HG03103 (cell line): ENCODE data around the gene GABBR2.
A peak's percentile ranks its signal among the peaks of the same experiment; 100 is the strongest.

Source experiments
- ATAC-seq: cut with Tn5 transposase; IDR thresholded peaks from one replicate; pipeline ENCODE4 v1.9.1; 2021; ENCODE audit warnings: low read depth; ENCODE audit not compliant: unreplicated experiment

The GABBR2 gene

GRCh38 chr9:98724810-98725530, 16.2 kb upstream of the GABBR2 start:
- ATAC-seq, result no peak

- ATAC-seq, result no peak
Observed at GRCh38 chr9:98721643-98722042, 12.9 kb upstream of the GABBR2 start.

DNA sequence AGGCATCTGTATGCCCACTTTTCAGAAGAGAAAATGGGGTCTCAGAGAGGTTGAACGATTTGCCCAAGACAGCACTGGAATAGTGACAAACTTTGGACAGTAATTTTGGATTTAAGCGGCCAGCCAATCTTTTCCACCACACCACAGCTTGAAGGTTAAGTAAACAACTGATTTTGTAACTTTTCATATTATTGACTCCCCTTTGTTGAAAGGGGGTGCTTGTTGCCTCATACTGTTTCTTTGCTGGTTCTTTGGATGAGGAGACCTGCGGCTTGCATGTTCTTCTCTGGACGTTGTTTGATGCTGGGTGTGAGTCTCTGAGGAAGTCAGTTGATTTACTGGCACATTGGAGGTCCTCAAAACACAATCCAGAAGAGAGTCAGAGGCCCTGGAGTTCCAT, 11.7 kb upstream of the GABBR2 start:
- ATAC-seq, result no peak

GRCh38 chr9:98719055-98719454, 10.3 kb upstream of the GABBR2 start:
- ATAC-seq, result no peak

GRCh38 chr9:98714833-98715232, 6.1 kb upstream of the GABBR2 start:
- ATAC-seq, result no peak

GRCh38 chr9:98712987-98713386, 4.3 kb upstream of the GABBR2 start:
- ATAC-seq, result no peak

GRCh38 chr9:98709968-98710965, 1.5 kb upstream of the GABBR2 start:
- ATAC-seq, result no peak

DNA sequence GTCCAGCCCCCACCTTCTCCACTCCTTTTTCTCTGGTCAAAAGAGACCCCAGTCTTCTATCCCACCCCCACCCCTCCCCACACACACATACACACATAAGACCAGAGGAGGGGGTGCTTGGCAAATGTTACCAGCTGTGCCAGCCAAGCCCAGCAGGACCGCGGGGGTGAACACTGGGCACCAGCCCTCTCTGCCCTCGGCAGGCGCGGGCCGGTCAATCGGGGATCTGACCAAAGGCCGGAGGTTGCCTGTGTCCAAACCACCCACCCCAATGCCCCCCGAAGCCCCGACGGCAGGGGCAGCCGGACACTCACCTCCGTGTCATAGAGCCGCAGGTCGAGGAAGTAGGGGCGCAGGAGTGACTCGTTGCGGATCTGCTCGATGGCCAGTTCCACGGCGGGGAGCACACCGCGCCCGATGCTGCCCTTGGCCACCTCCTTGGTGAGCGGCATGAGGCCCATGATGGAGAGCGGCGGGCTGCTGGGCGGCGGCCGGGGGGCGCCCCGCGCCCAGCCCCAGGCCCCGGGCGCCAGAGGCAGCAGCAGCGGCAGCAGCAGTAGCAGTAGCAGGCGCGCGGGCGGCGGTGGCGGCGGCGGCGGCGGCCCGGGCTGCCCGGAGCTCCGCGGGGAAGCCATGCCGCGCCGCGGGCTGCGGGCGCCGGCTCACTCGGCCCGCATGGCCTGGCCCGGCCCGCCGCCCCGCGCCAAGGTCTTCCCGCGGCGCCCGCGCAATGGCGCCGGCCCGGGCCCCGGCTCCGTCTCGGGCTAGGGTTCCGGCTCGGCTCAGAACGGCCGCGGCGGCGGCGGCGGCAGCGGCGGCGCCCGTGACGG, 417 bp downstream of the GABBR2 start:
- ATAC-seq, result no peak

- peak; percentile 55 for ATAC-seq
Observed at GRCh38 chr9:98707166-98708102, 1.3 kb downstream of the GABBR2 start.

- ATAC-seq, result no peak
Observed at GRCh38 chr9:98706651-98707165, 2.0 kb downstream of the GABBR2 start.

GRCh38 chr9:98702835-98703380, 5.8 kb downstream of the GABBR2 start:
- no peak for ATAC-seq

GRCh38 chr9:98702340-98702739, 6.4 kb downstream of the GABBR2 start:
- ATAC-seq, result no peak

GRCh38 chr9:98701576-98701975, 7.2 kb downstream of the GABBR2 start:
- ATAC-seq, result no peak

GRCh38 chr9:98700801-98701200, 7.9 kb downstream of the GABBR2 start:
- ATAC-seq, result no peak

GRCh38 chr9:98698856-98699255, 9.9 kb downstream of the GABBR2 start:
- no peak for ATAC-seq

DNA sequence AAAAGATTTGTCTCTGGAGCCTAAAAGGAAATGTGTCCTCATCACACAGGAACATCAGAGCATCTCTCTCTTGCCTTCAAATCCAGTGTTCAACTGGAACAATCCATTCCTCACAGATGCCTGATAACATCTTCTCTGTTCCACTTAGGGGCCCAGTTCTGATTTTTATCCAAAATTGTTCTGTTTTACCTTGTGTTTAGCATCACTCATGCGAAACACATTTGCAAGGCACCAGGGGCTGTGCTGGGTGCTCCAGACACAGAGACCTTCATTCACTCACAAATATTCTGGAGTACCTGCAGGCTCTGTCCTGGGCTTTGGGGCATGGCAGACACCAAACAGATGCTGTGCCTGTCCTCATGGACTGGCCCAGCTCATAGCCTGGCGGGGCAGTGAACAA, 13.8 kb downstream of the GABBR2 start:
- ATAC-seq, result no peak

GRCh38 chr9:98692392-98692791, 16.3 kb downstream of the GABBR2 start:
- ATAC-seq, result no peak

DNA sequence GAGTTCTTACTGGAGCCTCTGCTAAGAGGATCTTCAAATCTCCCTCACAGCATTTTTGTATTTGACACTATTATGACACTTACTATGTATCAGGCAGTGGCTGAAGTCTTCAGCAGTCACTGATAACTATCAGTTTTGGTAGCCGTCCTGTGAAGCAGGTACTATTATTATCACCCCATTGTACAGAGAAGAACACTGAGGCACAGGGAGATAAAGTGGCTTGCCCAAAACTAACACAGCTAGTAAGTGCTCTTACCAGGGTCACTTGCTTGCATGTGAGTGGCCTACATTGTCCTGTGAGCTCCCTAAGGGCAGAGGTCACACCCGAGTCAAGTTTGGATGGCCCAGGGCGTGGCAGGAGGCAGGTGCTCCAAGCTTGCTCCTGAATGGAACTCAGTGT, 16.8 kb downstream of the GABBR2 start:
- ATAC-seq, result no peak

GRCh38 chr9:98690686-98691085, 18.0 kb downstream of the GABBR2 start:
- ATAC-seq, result no peak
